Measurements from ENCODE around the gene SHKBP1.
"Not testable (repeated sequence)": the region's sequence is repeated elsewhere in the genome, so short reads cannot be mapped to it uniquely, and the experiment has no call there.

Gene SHKBP1

GRCh38 chr19:40585241-40585981 lies 8.7 kb downstream of the SHKBP1 start:
- intact Hi-C loops (cut with micrococcal nuclease) = no loop called here
- H3K9me3 Mint-ChIP-seq = no peaks in the 10 kb centered on the region
- peaks cover 71% of the 10 kb centered on the region for H3K4me1 Mint-ChIP-seq (ENCODE audit: low read depth)
- no peak overlapping the region for H3K4me3 Mint-ChIP-seq
- H3K27ac Mint-ChIP-seq = peak overlapping the region; percentile 41
- no peaks in the 10 kb centered on the region for H3K27me3 Mint-ChIP-seq
- H3K36me3 Mint-ChIP-seq (ENCODE audit: low read depth) = peaks cover 100% of the 10 kb centered on the region

GRCh38 chr19:40585982-40586422 lies 9.3 kb downstream of the SHKBP1 start:
- no peaks in the 10 kb centered on the region for H3K27me3 Mint-ChIP-seq
- H3K9me3 Mint-ChIP-seq = no peaks in the 10 kb centered on the region
- peak overlapping the region; percentile 41 for H3K27ac Mint-ChIP-seq
- H3K4me1 Mint-ChIP-seq (ENCODE audit: low read depth) = peaks cover 65% of the 10 kb centered on the region
- peaks cover 100% of the 10 kb centered on the region for H3K36me3 Mint-ChIP-seq (ENCODE audit: low read depth)
- H3K4me3 Mint-ChIP-seq = no peak overlapping the region
- intact Hi-C loops (cut with micrococcal nuclease) = no loop called here

GRCh38 chr19:40586611-40587010 lies 9.9 kb downstream of the SHKBP1 start:
- no peak overlapping the region for H3K4me3 Mint-ChIP-seq
- no peaks in the 10 kb centered on the region for H3K9me3 Mint-ChIP-seq
- H3K27ac Mint-ChIP-seq = peak overlapping the region; percentile 41
- intact Hi-C loops (cut with micrococcal nuclease) = no loop called here
- peaks cover 100% of the 10 kb centered on the region for H3K36me3 Mint-ChIP-seq (ENCODE audit: low read depth)
- peaks cover 62% of the 10 kb centered on the region for H3K4me1 Mint-ChIP-seq (ENCODE audit: low read depth)
- H3K27me3 Mint-ChIP-seq = no peaks in the 10 kb centered on the region

- Mint-ChIP-seq H3K4me3 (no peak overlapping the region), H3K27ac (peak overlapping the region; percentile 4), H3K36me3 (ENCODE audit: low read depth) (peaks cover 88% of the 10 kb centered on the region), H3K9me3 (no peaks in the 10 kb centered on the region), H3K27me3 (no peaks in the 10 kb centered on the region), H3K4me1 (ENCODE audit: low read depth) (peaks cover 51% of the 10 kb centered on the region)
- intact Hi-C loops (cut with micrococcal nuclease) = no loop called here
These were observed 11.6 kb downstream of the SHKBP1 start for GRCh38 chr19:40588110-40588854.

GRCh38 chr19:40588926-40589569 lies 12.4 kb downstream of the SHKBP1 start:
- Mint-ChIP-seq H3K27me3 (peaks cover 4% of the 10 kb centered on the region), H3K36me3 (ENCODE audit: low read depth) (peaks cover 81% of the 10 kb centered on the region)
- intact Hi-C loops (cut with micrococcal nuclease) = no loop called here

GRCh38 chr19:40589591-40590429 lies 13.1 kb downstream of the SHKBP1 start:
- peaks cover 73% of the 10 kb centered on the region for H3K36me3 Mint-ChIP-seq (ENCODE audit: low read depth)
- peaks cover 46% of the 10 kb centered on the region for H3K4me1 Mint-ChIP-seq (ENCODE audit: low read depth)
- H3K27me3 Mint-ChIP-seq = peaks cover 11% of the 10 kb centered on the region
- intact Hi-C loops (cut with micrococcal nuclease) = no loop called here
- no peaks in the 10 kb centered on the region for H3K9me3 Mint-ChIP-seq
- H3K27ac Mint-ChIP-seq = peak overlapping the region; percentile 4
- no peak overlapping the region for H3K4me3 Mint-ChIP-seq

More at GRCh38 chr19:40588926-40589569, 12.4 kb downstream of the SHKBP1 start:
- no peak overlapping the region for H3K4me3 Mint-ChIP-seq
- peaks cover 45% of the 10 kb centered on the region for H3K4me1 Mint-ChIP-seq (ENCODE audit: low read depth)
- H3K9me3 Mint-ChIP-seq = no peaks in the 10 kb centered on the region
- peak overlapping the region; percentile 4 for H3K27ac Mint-ChIP-seq

GRCh38 chr19:40590464-40591265 lies 14.0 kb downstream of the SHKBP1 start:
- H3K9me3 Mint-ChIP-seq = no peaks in the 10 kb centered on the region
- intact Hi-C loops (cut with micrococcal nuclease) = no loop called here
- H3K4me3 Mint-ChIP-seq = no peak overlapping the region
- peaks cover 48% of the 10 kb centered on the region for H3K4me1 Mint-ChIP-seq (ENCODE audit: low read depth)
- no peak overlapping the region for H3K27ac Mint-ChIP-seq
- H3K36me3 Mint-ChIP-seq (ENCODE audit: low read depth) = peaks cover 65% of the 10 kb centered on the region
- H3K27me3 Mint-ChIP-seq = peaks cover 17% of the 10 kb centered on the region

- Mint-ChIP-seq H3K4me1 (ENCODE audit: low read depth) (peaks cover 37% of the 10 kb centered on the region), H3K27me3 (peaks cover 26% of the 10 kb centered on the region), H3K36me3 (ENCODE audit: low read depth) (peaks cover 54% of the 10 kb centered on the region)
- intact Hi-C loops (cut with micrococcal nuclease); H3K27ac Mint-ChIP-seq; H3K4me3 Mint-ChIP-seq; H3K9me3 Mint-ChIP-seq: not testable (repeated sequence)
These were observed 15.1 kb downstream of the SHKBP1 start for GRCh38 chr19:40591724-40592123.

GRCh38 chr19:40592170-40592569 lies 15.5 kb downstream of the SHKBP1 start:
- peaks cover 33% of the 10 kb centered on the region for H3K4me1 Mint-ChIP-seq (ENCODE audit: low read depth)
- no peak overlapping the region for H3K4me3 Mint-ChIP-seq
- no peaks in the 10 kb centered on the region for H3K9me3 Mint-ChIP-seq
- no peak overlapping the region for H3K27ac Mint-ChIP-seq
- peaks cover 30% of the 10 kb centered on the region for H3K27me3 Mint-ChIP-seq
- H3K36me3 Mint-ChIP-seq (ENCODE audit: low read depth) = peaks cover 50% of the 10 kb centered on the region
- intact Hi-C loops (cut with micrococcal nuclease) = no loop called here

- intact Hi-C loops (cut with micrococcal nuclease) = no loop called here
- Mint-ChIP-seq H3K4me1 (ENCODE audit: low read depth) (peaks cover 32% of the 10 kb centered on the region), H3K27ac (no peak overlapping the region), H3K36me3 (ENCODE audit: low read depth) (peaks cover 29% of the 10 kb centered on the region), H3K27me3 (peaks cover 48% of the 10 kb centered on the region), H3K9me3 (no peaks in the 10 kb centered on the region), H3K4me3 (no peak overlapping the region)
These were observed 17.6 kb downstream of the SHKBP1 start for GRCh38 chr19:40594255-40594654.

GRCh38 chr19:40594657-40595091 lies 18.0 kb downstream of the SHKBP1 start:
- peaks cover 52% of the 10 kb centered on the region for H3K27me3 Mint-ChIP-seq
- intact Hi-C loops (cut with micrococcal nuclease) = loop anchor here (5.0 kb wide), 1 partner anchor 67 kb away; no protein-coding TSS in a partner anchor
- peaks cover 34% of the 10 kb centered on the region for H3K4me1 Mint-ChIP-seq (ENCODE audit: low read depth)
- H3K9me3 Mint-ChIP-seq = no peaks in the 10 kb centered on the region
- peaks cover 25% of the 10 kb centered on the region for H3K36me3 Mint-ChIP-seq (ENCODE audit: low read depth)
- H3K27ac Mint-ChIP-seq = no peak overlapping the region
- no peak overlapping the region for H3K4me3 Mint-ChIP-seq

- peak overlapping the region; percentile 31 for H3K27ac Mint-ChIP-seq
- no peaks in the 10 kb centered on the region for H3K9me3 Mint-ChIP-seq
- H3K27me3 Mint-ChIP-seq = peaks cover 70% of the 10 kb centered on the region
- peaks cover 42% of the 10 kb centered on the region for H3K4me1 Mint-ChIP-seq (ENCODE audit: low read depth)
- peaks cover 4% of the 10 kb centered on the region for H3K36me3 Mint-ChIP-seq (ENCODE audit: low read depth)
- intact Hi-C loops (cut with micrococcal nuclease) = loop anchor here (5.0 kb wide), 1 partner anchor 69 kb away; no protein-coding TSS in a partner anchor
- H3K4me3 Mint-ChIP-seq = peak overlapping the region; percentile 65
These were observed 20.1 kb downstream of the SHKBP1 start for GRCh38 chr19:40596608-40597328.

All from dendritic cell treated with granulocyte-macrophage colony-stimulating factor and Interleukin-4, amounts not matched to agents 40 ng/mL and 50 ng/mL, for 4 days (primary cell).